K562 (cell line): ENCODE results near the gene RPS19BP1. TPM values are rescaled to one million over a fixed set of nuclear protein-coding genes. Genes with fewer than 3 reads are reported as not detected.

Experiments
- DNMT1 ChIP-seq: fragments of 450-650 bp; IDR thresholded peaks from 2 replicates; pipeline ENCODE4 v1.6.1; 2016; ENCODE audit warnings: antibody characterized with exemption, mild to moderate bottlenecking
- E2F3 ChIP-seq: fragments of 250-450 bp; sonication (Bioruptor Pico); IDR thresholded peaks from 2 replicates; pipeline ENCODE4 v1.4.0; 2020; ENCODE audit warnings: mild to moderate bottlenecking
- EP400 ChIP-seq: fragments of 450-650 bp; IDR thresholded peaks from 2 replicates; pipeline ENCODE4 v1.6.1; 2017; ENCODE audit warnings: antibody characterized with exemption, mild to moderate bottlenecking, moderate library complexity
- FOSL1 ChIP-seq: fragments of 200-800 bp; sonication (Bioruptor generic); conservative IDR thresholded peaks from 2 replicates; pipeline ENCODE4 v1.6.1; 2016; ENCODE audit warnings: missing genetic modification characterization, missing compliant biosample characterization
- FOXK2 ChIP-seq, 2 experiments: fragments of 450-650 bp; IDR thresholded peaks in 1 of 2; conservative IDR thresholded peaks in 1 of 2; 2 replicates each; pipeline ENCODE4 v1.6.1; 2016; ENCODE audit warnings: low read depth in 2 of 2, mild to moderate bottlenecking in 1 of 2
- GABPA ChIP-seq: fragments of 200-800 bp; sonication (Bioruptor generic); conservative IDR thresholded peaks from 2 replicates; pipeline ENCODE4 v1.6.1; 2016; ENCODE audit warnings: low read depth, missing genetic modification characterization, missing compliant biosample characterization
- GTF2F1 ChIP-seq: IDR thresholded peaks from 2 replicates; pipeline ENCODE4 v1.6.1; 2011; ENCODE audit warnings: low read depth, low read length, improper control_type of control experiment
- HDAC1 ChIP-seq, 2 experiments: fragments of 450-650 bp; IDR thresholded peaks; 2 replicates each; pipeline ENCODE4 v1.6.1; 2016 to 2017; ENCODE audit warnings: inconsistent platforms in 1 of 2, mild to moderate bottlenecking in 1 of 2, moderate library complexity in 1 of 2
- HINFP ChIP-seq: fragments of 450-650 bp; conservative IDR thresholded peaks from 2 replicates; pipeline ENCODE4 v1.6.1; 2016; ENCODE audit warnings: missing genetic modification characterization, low read depth, mild to moderate bottlenecking, control low read depth, missing compliant biosample characterization
- HMGN3 ChIP-seq: IDR thresholded peaks from 2 replicates; pipeline ENCODE4 v1.6.1; 2011; ENCODE audit warnings: borderline replicate concordance, low read depth, mild to moderate bottlenecking, mixed read lengths, low read length; ENCODE audit not compliant: insufficient read length; ENCODE audit errors: extremely low read depth
- HNRNPLL ChIP-seq: fragments of 200-400 bp; formaldehyde crosslinking; IDR thresholded peaks from 2 replicates; pipeline ENCODE4 v1.6.1; 2017; ENCODE audit warnings: low read length, low read depth, mild to moderate bottlenecking; ENCODE audit not compliant: poor library complexity, severe bottlenecking
- JUND ChIP-seq, 2 experiments: IDR thresholded peaks; 2 replicates in 1 of 2; 3 replicates in 1 of 2; pipeline ENCODE4 v1.6.1; 2011; ENCODE audit warnings: borderline replicate concordance in 2 of 2, low read depth in 2 of 2, low read length in 2 of 2, improper control_type of control experiment in 1 of 2, missing biosample characterization in 1 of 2, missing genetic modification characterization in 1 of 2, missing genetic modification reagents in 1 of 2
- MEIS2 ChIP-seq: fragments of 450-650 bp; IDR thresholded peaks from 2 replicates; pipeline ENCODE4 v1.6.1; 2014; ENCODE audit warnings: mild to moderate bottlenecking; ENCODE audit not compliant: partially characterized antibody
- NEUROD1 ChIP-seq: fragments of 150-350 bp; IDR thresholded peaks from 2 replicates; pipeline ENCODE4 v1.6.1; 2014; ENCODE audit warnings: borderline replicate concordance, low read length, low read depth; ENCODE audit not compliant: partially characterized antibody
- NFYB ChIP-seq: IDR thresholded peaks from 2 replicates; pipeline ENCODE4 v1.6.1; 2011; ENCODE audit warnings: mild to moderate bottlenecking, moderate library complexity; ENCODE audit not compliant: insufficient read length; ENCODE audit errors: extremely low read depth
- PHF20 ChIP-seq: fragments of 450-650 bp; IDR thresholded peaks from 2 replicates; pipeline ENCODE4 v1.6.1; 2018; ENCODE audit not compliant: partially characterized antibody
- POLR2AphosphoS5 ChIP-seq: IDR thresholded peaks from 2 replicates; pipeline ENCODE4 v1.6.1; 2011; ENCODE audit warnings: mild to moderate bottlenecking, low read depth, low read length, moderate library complexity; ENCODE audit not compliant: control insufficient read depth, insufficient read depth
- POLR2G ChIP-seq: fragments of 200-400 bp; formaldehyde crosslinking; IDR thresholded peaks from 2 replicates; pipeline ENCODE4 v1.6.1; 2017; ENCODE audit warnings: low read depth, mild to moderate bottlenecking, antibody characterized with exemption, low read length, moderate library complexity
- RBM22 ChIP-seq: fragments of 200-400 bp; formaldehyde crosslinking; IDR thresholded peaks from 2 replicates; pipeline ENCODE4 v1.6.1; 2018; ENCODE audit warnings: low read length, low read depth; ENCODE audit not compliant: poor library complexity, severe bottlenecking
- RBM25 ChIP-seq: fragments of 200-400 bp; formaldehyde crosslinking; IDR thresholded peaks from 2 replicates; pipeline ENCODE4 v1.6.1; 2018; ENCODE audit warnings: low read length, low read depth, moderate library complexity; ENCODE audit not compliant: severe bottlenecking
- SAFB ChIP-seq: fragments of 200-400 bp; formaldehyde crosslinking; IDR thresholded peaks from 2 replicates; pipeline ENCODE4 v1.6.1; 2017; ENCODE audit warnings: low read depth, low read length, borderline replicate concordance
- SUPT5H ChIP-seq: fragments of 450-650 bp; IDR thresholded peaks from 2 replicates; pipeline ENCODE4 v1.6.1; 2016
- TEAD1 ChIP-seq, 2 experiments: fragments of 450-650 bp in 1 of 2; sonication (generic) in 1 of 2; formaldehyde crosslinking; IDR thresholded peaks; 2 replicates each; pipeline versions ENCODE4 v1.4.0 to v1.8.0; 2020 to 2022; ENCODE audit warnings: mild to moderate bottlenecking in 2 of 2, missing genetic modification reagents in 1 of 2
- ZNF384 ChIP-seq: IDR thresholded peaks from 2 replicates; pipeline ENCODE4 v1.6.1; 2012; ENCODE audit warnings: low read depth, low read length, improper control_type of control experiment
- ZNF395 ChIP-seq: fragments of 200-800 bp; sonication (Bioruptor generic); IDR thresholded peaks from 2 replicates; pipeline ENCODE4 v1.6.1; 2017; ENCODE audit warnings: missing genetic modification characterization, missing compliant biosample characterization
- ZNF79 ChIP-seq: fragments of 250-450 bp; sonication (Bioruptor Pico); IDR thresholded peaks from 2 replicates; pipeline ENCODE4 v1.4.0; 2020; ENCODE audit warnings: low read depth, mild to moderate bottlenecking, moderate library complexity
- polyA plus RNA-seq, 8 experiments: library from polyadenylated mRNA; depleted of rRNA in 4 of 8; stranded (reverse) in 5 of 8; unstranded in 3 of 8; fragments of >200 nt; fragmentation: Nextera tagmentation in 2 of 8; fragmentation: Illumina TruSeq in 1 of 8; extraction: Ambion mirVana in 2 of 8; extraction: Trizol in 1 of 8; gene quantifications; 2 replicates each; pipeline versions ENCODE4 v1.2.1 to v1.2.3, GENCODE V29; 2011 to 2014; ENCODE audit warnings: inconsistent platforms in 1 of 8, missing spikeins in 1 of 8
- total RNA-seq, 7 experiments: library from RNA; depleted of rRNA in 6 of 7; stranded (reverse); fragments of >200 nt in 6 of 7; fragmentation: Illumina TruSeq in 2 of 7; extraction: Trizol in 2 of 7; gene quantifications; 2 replicates each; pipeline versions ENCODE4 v1.2.1 to v1.2.3, GENCODE V29; 2011 to 2021; ENCODE audit warnings: low replicate concordance in 1 of 7

Gene RPS19BP1
- total and polyA plus RNA-seq, 9 of the 15 experiments (the other 6 are each of a cell fraction or from before 2014, with no cell fraction given), result 3.0 to 223 (median 84.3) TPM

DNA sequence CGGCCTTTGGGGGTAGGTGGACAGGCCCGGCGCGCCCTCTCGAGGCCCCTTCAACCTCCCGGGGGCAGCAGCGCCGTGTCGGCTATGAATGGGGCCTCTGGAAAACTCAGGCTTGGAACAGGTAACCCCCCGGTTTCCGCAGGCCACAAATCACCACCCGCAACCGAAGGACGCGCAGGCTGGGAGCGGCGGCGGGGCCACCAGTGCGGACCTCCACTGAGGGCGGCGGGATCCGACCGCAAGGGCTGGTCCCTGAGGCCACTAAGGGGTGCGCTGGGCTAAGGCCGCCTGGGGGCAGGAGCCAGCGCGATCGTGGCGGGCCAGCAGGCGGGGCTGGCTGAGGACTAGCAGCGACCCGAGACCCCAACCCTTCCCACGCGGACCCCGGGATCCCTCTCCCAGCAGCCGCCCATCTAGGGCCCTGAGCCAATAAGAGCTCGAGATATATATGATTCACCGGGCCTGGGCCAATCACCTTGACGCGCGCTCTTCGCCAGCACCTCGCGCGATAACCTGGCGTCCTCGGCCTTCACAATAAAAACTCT, 12.8 kb downstream of the RPS19BP1 start (continued):
- TF ChIP-seq GABPA (tag), result no peak
- TF ChIP-seq PHF20, result peak; percentile 17
- TF ChIP-seq FOXK2 (conservative IDR thresholded peaks at IDR 0.05 in 1 of 2, IDR thresholded peaks at IDR 0.05 in 1 of 2; ENCODE audit: low read depth in 2 of 2), result no peak
- no peak for TF ChIP-seq EP400
- no peak for TF ChIP-seq HINFP
- no peak for TF ChIP-seq E2F3 (CRISPR knock-in tag)
- TF ChIP-seq NEUROD1, result peak; percentile 63
- TF ChIP-seq JUND (IDR thresholded peaks at IDR 0.05; ENCODE audit: borderline replicate concordance, low read depth, low read length), result 0 out of 2 replicates have a peak, but pooled peaks have one; percentile 12
- TF ChIP-seq JUND (tag; IDR thresholded peaks at IDR 0.05; ENCODE audit: borderline replicate concordance, low read depth, low read length), result no peak
- TF ChIP-seq MEIS2, result no peak
- no peak for TF ChIP-seq DNMT1
- no peak for TF ChIP-seq ZNF384
- 0 out of 2 replicates have a peak, but pooled peaks have one; percentile 28 for TF ChIP-seq GTF2F1
- TF ChIP-seq RBM25, result peak; percentile 64
- TF ChIP-seq SUPT5H, result peak; percentile 51
- TF ChIP-seq ZNF79 (CRISPR knock-in tag), result no peak
- 0 out of 4 replicates have a peak, but pooled peaks of 1 of the 2 experiments have one; percentile 4 for TF ChIP-seq TEAD1 (CRISPR knock-in tag; IDR thresholded peaks at IDR 0.05)
- peak; percentile 77 for TF ChIP-seq NFYB
- TF ChIP-seq HMGN3, result peak; percentile 76
- TF ChIP-seq HNRNPLL, result peak; percentile 11
- peak; percentile 50; the same call in 1 of the 2 replicates for TF ChIP-seq SAFB
- peak; percentile 76 for TF ChIP-seq FOSL1
- TF ChIP-seq POLR2AphosphoS5, result 0 out of 2 replicates have a peak, but pooled peaks have one; percentile 42
- peak; percentile 73 for TF ChIP-seq RBM22
- peak; percentile 82 for TF ChIP-seq POLR2G
- TF ChIP-seq HDAC1 (IDR thresholded peaks at IDR 0.05), result peak in 1 of 2 experiments; percentile 23; a peak in 2 of 4 replicates
- TF ChIP-seq ZNF395 (CRISPR knock-in tag), result peak; percentile 64; the same call in 1 of the 2 replicates
